Measurements from ENCODE around the gene INPP4B. TPM values are rescaled to one million over a fixed set of nuclear protein-coding genes. Genes with fewer than 3 reads are reported as not detected.
"Not testable (repeated sequence)": the region's sequence is repeated elsewhere in the genome, so short reads cannot be mapped to it uniquely, and the experiment has no call there.

Gene INPP4B
- total and polyA plus RNA-seq, 2 donors (not counting 1 experiment from before 2014, with no cell fraction given): 0.03 TPM; not detected in 1

DNA sequence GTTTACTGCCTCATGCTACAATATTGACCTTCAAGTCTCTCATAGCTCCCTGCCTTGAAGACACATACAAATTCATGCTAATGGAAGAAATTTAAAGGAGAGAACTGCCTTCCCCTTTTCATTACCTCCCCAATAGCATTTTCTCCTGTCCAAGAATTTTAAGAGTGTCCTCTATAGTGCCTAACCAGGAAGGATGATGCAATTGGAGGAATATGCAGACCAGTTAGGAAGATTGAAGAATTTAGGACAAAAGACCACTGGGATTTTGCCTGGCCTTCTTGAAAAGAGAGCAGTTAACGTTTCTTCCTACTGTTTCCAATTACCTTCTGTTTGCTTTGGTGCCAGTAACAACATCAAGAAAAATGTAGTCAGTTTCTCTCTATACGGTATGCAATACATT, 443.9 kb downstream of the INPP4B start:
- Histone ChIP-seq H3K4me3 (ENCODE audit: control extremely low read depth in 1 of 5, extremely low read depth in 1 of 5, insufficient read depth in 1 of 5, low read depth in 2 of 5, low read length in 4 of 5) (no peak overlapping the region), H3K9ac (ENCODE audit: low read length) (no peak overlapping the region), H3K4me1 (ENCODE audit: control insufficient read depth in 2 of 2, insufficient read depth in 2 of 2, low read length in 2 of 2) (peaks cover 7% of the 10 kb centered on the region in 2 donors), H3K9me3 (ENCODE audit: control extremely low read depth in 1 of 3, control insufficient read depth in 2 of 3, insufficient read depth in 1 of 3, low read length in 2 of 3) (no peaks in the 10 kb centered on the region), H3K79me2 (ENCODE audit: control insufficient read depth, insufficient read depth, low read length) (no peaks in the 10 kb centered on the region), H3K27me3 (replicated peaks in 1 of 4; ENCODE audit: control extremely low read depth in 1 of 4, control insufficient read depth in 3 of 4, insufficient read depth in 4 of 4, low read length in 3 of 4) (peaks cover 0 to 4% (median 1%) of the 10 kb centered on the region in 4 experiments), H4K20me1 (ENCODE audit: control insufficient read depth, insufficient read depth, low read length, poor library complexity, severe bottlenecking) (no peaks in the 10 kb centered on the region), H2AFZ (ENCODE audit: insufficient read depth, low read depth, low read length, poor library complexity, severe bottlenecking) (no peak overlapping the region), H3K36me3 (replicated peaks in 1 of 2; ENCODE audit: control extremely low read depth in 1 of 2, control insufficient read depth in 1 of 2, extremely low read depth in 1 of 2, insufficient read depth in 2 of 2, low read length in 1 of 2) (no peaks in the 10 kb centered on the region), H3K27ac (ENCODE audit: low read length in 2 of 2) (no peak overlapping the region), H3K4me2 (replicated peaks; ENCODE audit: low read depth, low read length, poor library complexity, severe bottlenecking) (no peak overlapping the region)
- H3K4me3 Mint-ChIP-seq: no peak overlapping the region
- TF ChIP-seq, protein P1, sequence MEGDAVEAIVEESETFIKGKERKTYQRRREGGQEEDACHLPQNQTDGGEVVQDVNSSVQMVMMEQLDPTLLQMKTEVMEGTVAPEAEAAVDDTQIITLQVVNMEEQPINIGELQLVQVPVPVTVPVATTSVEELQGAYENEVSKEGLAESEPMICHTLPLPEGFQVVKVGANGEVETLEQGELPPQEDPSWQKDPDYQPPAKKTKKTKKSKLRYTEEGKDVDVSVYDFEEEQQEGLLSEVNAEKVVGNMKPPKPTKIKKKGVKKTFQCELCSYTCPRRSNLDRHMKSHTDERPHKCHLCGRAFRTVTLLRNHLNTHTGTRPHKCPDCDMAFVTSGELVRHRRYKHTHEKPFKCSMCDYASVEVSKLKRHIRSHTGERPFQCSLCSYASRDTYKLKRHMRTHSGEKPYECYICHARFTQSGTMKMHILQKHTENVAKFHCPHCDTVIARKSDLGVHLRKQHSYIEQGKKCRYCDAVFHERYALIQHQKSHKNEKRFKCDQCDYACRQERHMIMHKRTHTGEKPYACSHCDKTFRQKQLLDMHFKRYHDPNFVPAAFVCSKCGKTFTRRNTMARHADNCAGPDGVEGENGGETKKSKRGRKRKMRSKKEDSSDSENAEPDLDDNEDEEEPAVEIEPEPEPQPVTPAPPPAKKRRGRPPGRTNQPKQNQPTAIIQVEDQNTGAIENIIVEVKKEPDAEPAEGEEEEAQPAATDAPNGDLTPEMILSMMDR (IDR thresholded peaks at IDR 0.05): no peak
- no peak for TF ChIP-seq EZH2 (IDR thresholded peaks at IDR 0.05; ENCODE audit: borderline replicate concordance, insufficient read depth, low read depth, low read length, poor library complexity, severe bottlenecking)
- WGBS (ENCODE audit: insufficient coverage): no CpG with 5 or more reads among the region's 2 CpGs
- CTCF ChIA-PET: no interaction called here
- no peaks in the 10 kb centered on the region for H3K9me3 Mint-ChIP-seq (ENCODE audit: insufficient read depth)
- H3K27me3 Mint-ChIP-seq: peaks cover 4% of the 10 kb centered on the region
- POLR2A ChIA-PET: no interaction called here
- intact Hi-C loops (cut with micrococcal nuclease): no loop called here
- ATAC-seq (ENCODE audit: low read depth) (no peak), DNase-seq (no peak)
- H3K27ac Mint-ChIP-seq: no peak overlapping the region
- H3K4me1 Mint-ChIP-seq: peaks cover 11% of the 10 kb centered on the region

DNA sequence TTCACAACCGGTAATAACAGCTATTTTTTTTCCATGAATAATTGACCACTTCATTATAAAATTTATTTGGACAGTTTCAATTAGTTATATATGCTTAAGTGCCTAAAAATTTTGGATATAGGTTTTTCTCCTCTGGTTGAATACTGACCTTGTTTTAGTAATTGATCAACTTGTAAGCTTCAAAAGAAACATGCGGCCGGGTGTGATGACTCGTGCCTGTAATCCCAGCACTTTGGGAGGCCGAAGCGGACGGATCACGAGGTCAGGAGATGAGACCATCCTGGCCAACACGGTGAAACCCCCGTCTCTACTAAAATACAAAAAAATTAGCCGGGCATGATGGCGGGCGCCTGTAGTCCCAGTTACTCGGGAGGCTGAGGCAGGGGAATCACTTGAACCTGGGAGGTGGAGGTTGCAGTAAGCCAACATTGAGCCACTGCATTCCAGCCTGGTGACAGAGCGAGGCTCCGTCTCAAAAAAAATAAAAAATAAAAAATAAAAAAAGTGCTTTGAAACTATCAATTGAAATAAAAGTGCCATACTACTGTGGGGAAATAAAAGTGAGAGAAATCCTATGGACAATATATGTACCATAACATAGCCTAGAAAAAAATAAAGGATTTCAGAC, 448.6 kb downstream of the INPP4B start:
- ATAC-seq (ENCODE audit: low read depth); H3K27ac Mint-ChIP-seq; DNase-seq; H3K9me3 ChIP-seq (ENCODE audit: control extremely low read depth in 1 of 3, control insufficient read depth in 2 of 3, insufficient read depth in 1 of 3, low read length in 2 of 3); H3K27ac ChIP-seq (ENCODE audit: low read length in 2 of 2); H3K4me2 ChIP-seq (replicated peaks; ENCODE audit: low read depth, low read length, poor library complexity, severe bottlenecking); H3K27me3 ChIP-seq (replicated peaks in 1 of 4; ENCODE audit: control extremely low read depth in 1 of 4, control insufficient read depth in 3 of 4, insufficient read depth in 4 of 4, low read length in 3 of 4); H3K4me1 ChIP-seq (ENCODE audit: control insufficient read depth in 2 of 2, insufficient read depth in 2 of 2, low read length in 2 of 2); H3K9ac ChIP-seq (ENCODE audit: low read length); intact Hi-C loops (cut with micrococcal nuclease); H4K20me1 ChIP-seq (ENCODE audit: control insufficient read depth, insufficient read depth, low read length, poor library complexity, severe bottlenecking); H3K79me2 ChIP-seq (ENCODE audit: control insufficient read depth, insufficient read depth, low read length); H3K36me3 ChIP-seq (replicated peaks in 1 of 2; ENCODE audit: control extremely low read depth in 1 of 2, control insufficient read depth in 1 of 2, extremely low read depth in 1 of 2, insufficient read depth in 2 of 2, low read length in 1 of 2); H2AFZ ChIP-seq (ENCODE audit: insufficient read depth, low read depth, low read length, poor library complexity, severe bottlenecking); POLR2A ChIA-PET; H3K9me3 Mint-ChIP-seq (ENCODE audit: insufficient read depth); H3K4me1 Mint-ChIP-seq; H3K4me3 Mint-ChIP-seq; CTCF ChIA-PET; H3K4me3 ChIP-seq (ENCODE audit: control extremely low read depth in 1 of 5, extremely low read depth in 1 of 5, insufficient read depth in 1 of 5, low read depth in 2 of 5, low read length in 4 of 5); H3K27me3 Mint-ChIP-seq: not testable (repeated sequence)
- 89% methylated on average over 10 of the region's 16 CpGs for WGBS (ENCODE audit: insufficient coverage)

Data from B cell (primary cell).